HepG2 (cell line): ENCODE results near the gene MTFR1L. TPM values are rescaled to one million over a fixed set of nuclear protein-coding genes. Genes with fewer than 3 reads are reported as not detected.

Experiments used
- AGO2 ChIP-seq: fragments of 200-400 bp; formaldehyde crosslinking; optimal IDR thresholded peaks from 2 replicates; pipeline ENCODE3; 2017; ENCODE audit warnings: mild to moderate bottlenecking, low read depth, low read length, moderate library complexity
- ARID5B ChIP-seq: IDR thresholded peaks from 2 replicates; pipeline ENCODE4 v1.4.0; 2020; ENCODE audit warnings: mild to moderate bottlenecking, missing genetic modification reagents
- ATM ChIP-seq: fragments of 450-650 bp; IDR thresholded peaks from 2 replicates; pipeline ENCODE4 v1.7.1; 2017; ENCODE audit warnings: mild to moderate bottlenecking, borderline replicate concordance
- BATF2 ChIP-seq: sonication (generic); formaldehyde crosslinking; IDR thresholded peaks from 2 replicates; pipeline ENCODE4 v1.8.0; 2022; ENCODE audit warnings: mild to moderate bottlenecking, missing genetic modification reagents, moderate library complexity
- GABPA ChIP-seq, 2 experiments: IDR thresholded peaks; 2 replicates each; pipeline ENCODE4 v1.6.1; 2011 to 2016; ENCODE audit warnings: low read depth in 2 of 2, low read length in 1 of 2, missing biosample characterization in 1 of 2, missing genetic modification characterization in 1 of 2
- KLF12 ChIP-seq: sonication (generic); formaldehyde crosslinking; IDR thresholded peaks from 2 replicates; pipeline ENCODE4 v1.4.0; 2020; ENCODE audit warnings: missing genetic modification reagents, borderline replicate concordance
- MYPOP ChIP-seq: sonication (generic); formaldehyde crosslinking; IDR thresholded peaks from 2 replicates; pipeline ENCODE4 v1.8.1; 2023; ENCODE audit warnings: mild to moderate bottlenecking, moderate library complexity, missing genetic modification reagents
- ZFP41 ChIP-seq: sonication (generic); formaldehyde crosslinking; IDR thresholded peaks from 2 replicates; pipeline ENCODE4 v1.4.0; 2020; ENCODE audit warnings: mild to moderate bottlenecking, missing genetic modification reagents, borderline replicate concordance
- ZNF207 ChIP-seq: fragments of 450-650 bp; IDR thresholded peaks from 2 replicates; pipeline ENCODE4 v1.6.1; 2016; ENCODE audit warnings: antibody characterized with exemption, borderline replicate concordance
- ZNF292 ChIP-seq: sonication (generic); formaldehyde crosslinking; IDR thresholded peaks from 2 replicates; pipeline ENCODE4 v1.8.1; 2022; ENCODE audit warnings: mild to moderate bottlenecking, low read depth, missing genetic modification reagents, borderline replicate concordance
- ZNF354B ChIP-seq: sonication (generic); formaldehyde crosslinking; IDR thresholded peaks from 2 replicates; pipeline ENCODE4 v1.8.0; 2022; ENCODE audit warnings: mild to moderate bottlenecking, missing genetic modification reagents
- ZNF431 ChIP-seq: sonication (generic); formaldehyde crosslinking; IDR thresholded peaks from 2 replicates; pipeline ENCODE4 v1.9.0; 2022; ENCODE audit warnings: missing genetic modification reagents, low read depth, mild to moderate bottlenecking, borderline replicate concordance
- ZNF460 ChIP-seq: sonication (generic); formaldehyde crosslinking; IDR thresholded peaks from 2 replicates; pipeline ENCODE4 v1.5.1; 2020; ENCODE audit warnings: missing genetic modification reagents, mild to moderate bottlenecking, borderline replicate concordance
- ZSCAN22 ChIP-seq: sonication (generic); formaldehyde crosslinking; IDR thresholded peaks from 2 replicates; pipeline ENCODE4 v1.4.0; 2020; ENCODE audit warnings: mild to moderate bottlenecking, missing genetic modification reagents
- polyA plus RNA-seq, 8 experiments: library from polyadenylated mRNA; depleted of rRNA in 3 of 8; stranded (reverse) in 7 of 8; unstranded in 1 of 8; fragments of >200 nt; fragmentation: Illumina TruSeq in 4 of 8; extraction: Trizol in 4 of 8; gene quantifications; 2 replicates each; pipeline versions ENCODE4 v1.2.1 to v1.2.3, GENCODE V29; 2011 to 2016; ENCODE audit warnings: low read depth in 4 of 8, missing spikeins in 1 of 8, mixed read lengths in 1 of 8; ENCODE audit not compliant: insufficient read depth in 1 of 8
- total RNA-seq, 5 experiments: library from RNA; depleted of rRNA; stranded (reverse); fragments of >200 nt; fragmentation: Illumina TruSeq; extraction: Trizol; gene quantifications; 2 replicates each; pipeline ENCODE4 v1.2.3, GENCODE V29; 2016; ENCODE audit warnings: low read depth in 1 of 5
- TF ChIP-seq, protein P1 (sequence below): sonication (generic); formaldehyde crosslinking; IDR thresholded peaks from 2 replicates; pipeline ENCODE4 v1.4.0; 2020; ENCODE audit warnings: missing genetic modification reagents
- TF ChIP-seq, protein P2 (sequence below): sonication (generic); formaldehyde crosslinking; IDR thresholded peaks from 2 replicates; pipeline ENCODE4 v1.4.0; 2020; ENCODE audit warnings: missing genetic modification reagents, borderline replicate concordance

The MTFR1L gene
- total and polyA plus RNA-seq, 2 of the 13 experiments (the other 11 are each of a cell fraction or from before 2014, with no cell fraction given): 38.0 to 55.7 TPM

DNA sequence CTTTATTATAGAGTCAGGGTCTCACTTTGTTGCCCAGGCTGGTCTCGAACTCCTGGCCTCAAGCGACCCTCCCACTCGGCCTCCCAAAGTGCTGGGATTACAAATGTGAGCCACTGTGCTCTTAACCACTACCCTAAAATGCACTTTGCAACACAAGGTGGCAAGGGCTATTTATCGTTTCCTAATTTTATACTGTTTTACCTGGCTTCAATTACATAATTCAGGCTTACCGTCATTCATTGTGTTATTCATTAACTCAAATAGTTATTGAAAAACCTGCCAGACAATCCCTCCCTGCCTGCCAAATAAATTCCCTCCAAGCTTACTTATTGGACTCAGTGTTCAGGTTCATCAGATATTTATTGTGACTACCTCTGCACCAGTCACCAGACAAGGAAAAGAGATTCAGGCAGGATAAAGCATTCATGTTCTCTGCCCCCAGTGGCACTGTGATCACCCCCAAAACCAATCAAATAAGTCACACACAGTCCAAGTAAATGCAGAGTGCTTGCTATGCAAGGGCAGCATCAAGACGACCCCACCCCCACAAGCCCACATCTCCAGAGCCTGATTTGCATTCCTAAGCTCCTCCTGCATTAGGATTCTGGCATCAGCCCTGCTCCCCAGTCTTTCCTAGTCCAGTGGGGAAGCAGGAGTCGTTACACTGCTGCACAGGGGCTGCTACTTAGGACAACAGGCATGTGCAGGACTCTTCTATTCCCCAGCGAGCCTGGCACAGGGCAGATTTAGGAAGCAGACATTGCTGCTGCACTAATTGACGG, 47.6 kb downstream of the MTFR1L start (continued):
- no peak for TF ChIP-seq BATF2 (CRISPR knock-in tag)
- no peak for TF ChIP-seq ATM
- TF ChIP-seq ZFP41 (CRISPR knock-in tag): no peak
- TF ChIP-seq ZSCAN22 (CRISPR knock-in tag): no peak
- no peak for TF ChIP-seq KLF12 (CRISPR knock-in tag)
- TF ChIP-seq MYPOP: no peak
- TF ChIP-seq, protein P1, sequence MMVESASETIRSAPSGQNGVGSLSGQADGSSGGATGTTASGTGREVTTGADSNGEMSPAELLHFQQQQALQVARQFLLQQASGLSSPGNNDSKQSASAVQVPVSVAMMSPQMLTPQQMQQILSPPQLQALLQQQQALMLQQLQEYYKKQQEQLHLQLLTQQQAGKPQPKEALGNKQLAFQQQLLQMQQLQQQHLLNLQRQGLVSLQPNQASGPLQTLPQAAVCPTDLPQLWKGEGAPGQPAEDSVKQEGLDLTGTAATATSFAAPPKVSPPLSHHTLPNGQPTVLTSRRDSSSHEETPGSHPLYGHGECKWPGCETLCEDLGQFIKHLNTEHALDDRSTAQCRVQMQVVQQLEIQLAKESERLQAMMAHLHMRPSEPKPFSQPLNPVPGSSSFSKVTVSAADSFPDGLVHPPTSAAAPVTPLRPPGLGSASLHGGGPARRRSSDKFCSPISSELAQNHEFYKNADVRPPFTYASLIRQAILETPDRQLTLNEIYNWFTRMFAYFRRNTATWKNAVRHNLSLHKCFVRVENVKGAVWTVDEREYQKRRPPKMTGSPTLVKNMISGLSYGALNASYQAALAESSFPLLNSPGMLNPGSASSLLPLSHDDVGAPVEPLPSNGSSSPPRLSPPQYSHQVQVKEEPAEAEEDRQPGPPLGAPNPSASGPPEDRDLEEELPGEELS: 0 out of 2 replicates have a peak, but pooled peaks have one; percentile 25
- no peak for TF ChIP-seq ZNF354B (CRISPR knock-in tag)
- no peak for TF ChIP-seq ZNF460 (CRISPR knock-in tag)
- no peak for TF ChIP-seq GABPA (IDR thresholded peaks at IDR 0.05; ENCODE audit: low read depth, low read length)
- TF ChIP-seq GABPA (CRISPR knock-in tag; IDR thresholded peaks at IDR 0.05; ENCODE audit: low read depth): no peak
- TF ChIP-seq ZNF207: no peak
- TF ChIP-seq AGO2: no peak
- no peak for TF ChIP-seq ZNF431 (CRISPR knock-in tag)
- TF ChIP-seq, protein P2, sequence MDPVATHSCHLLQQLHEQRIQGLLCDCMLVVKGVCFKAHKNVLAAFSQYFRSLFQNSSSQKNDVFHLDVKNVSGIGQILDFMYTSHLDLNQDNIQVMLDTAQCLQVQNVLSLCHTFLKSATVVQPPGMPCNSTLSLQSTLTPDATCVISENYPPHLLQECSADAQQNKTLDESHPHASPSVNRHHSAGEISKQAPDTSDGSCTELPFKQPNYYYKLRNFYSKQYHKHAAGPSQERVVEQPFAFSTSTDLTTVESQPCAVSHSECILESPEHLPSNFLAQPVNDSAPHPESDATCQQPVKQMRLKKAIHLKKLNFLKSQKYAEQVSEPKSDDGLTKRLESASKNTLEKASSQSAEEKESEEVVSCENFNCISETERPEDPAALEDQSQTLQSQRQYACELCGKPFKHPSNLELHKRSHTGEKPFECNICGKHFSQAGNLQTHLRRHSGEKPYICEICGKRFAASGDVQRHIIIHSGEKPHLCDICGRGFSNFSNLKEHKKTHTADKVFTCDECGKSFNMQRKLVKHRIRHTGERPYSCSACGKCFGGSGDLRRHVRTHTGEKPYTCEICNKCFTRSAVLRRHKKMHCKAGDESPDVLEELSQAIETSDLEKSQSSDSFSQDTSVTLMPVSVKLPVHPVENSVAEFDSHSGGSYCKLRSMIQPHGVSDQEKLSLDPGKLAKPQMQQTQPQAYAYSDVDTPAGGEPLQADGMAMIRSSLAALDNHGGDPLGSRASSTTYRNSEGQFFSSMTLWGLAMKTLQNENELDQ (CRISPR knock-in tag): no peak
- no peak for TF ChIP-seq ZNF292 (CRISPR knock-in tag)
- TF ChIP-seq ARID5B (CRISPR knock-in tag): peak; percentile 48
